ENCODE measurements around the gene RPL19.
A peak's percentile ranks its signal among the peaks of the same experiment; 100 is the strongest.

Gene RPL19

GRCh38 chr17:39200070-39200879 lies at the start of gene RPL19:
RPL19 (plus strand) TSS chr17:39200283; CDS start chr17:39200345, 62 bp downstream.
- H3K36me3 ChIP-seq (ENCODE audit: control insufficient read depth, insufficient read depth, low read length, severe bottlenecking): peaks cover 39% of the 10 kb centered on the region
- peak within 1 kb of the TSS; percentile 100 for H3K9ac ChIP-seq (ENCODE audit: low read length)
- H3K27me3 ChIP-seq (replicated peaks; ENCODE audit: control insufficient read depth, insufficient read depth, low read length): no peaks in the 10 kb centered on the region
- peak; percentile 88 for DNase-seq (ENCODE audit: low read depth)
- H3K9me3 ChIP-seq (ENCODE audit: control insufficient read depth, low read length): no peaks in the 10 kb centered on the region
- peaks cover 39% of the 10 kb centered on the region for H3K4me1 ChIP-seq (ENCODE audit: control insufficient read depth, insufficient read depth, low read length)
- peak within 1 kb of the TSS; percentile 93 for H3K4me3 ChIP-seq (ENCODE audit: low read length)

- Histone ChIP-seq H3K9ac (ENCODE audit: low read length) (no peak overlapping the region), H3K4me1 (ENCODE audit: control insufficient read depth, insufficient read depth, low read length) (peaks cover 13% of the 10 kb centered on the region), H3K36me3 (ENCODE audit: control insufficient read depth, insufficient read depth, low read length, severe bottlenecking) (no peaks in the 10 kb centered on the region), H3K4me3 (ENCODE audit: low read length) (peak overlapping the region; percentile 47), H3K27me3 (replicated peaks; ENCODE audit: control insufficient read depth, insufficient read depth, low read length) (no peaks in the 10 kb centered on the region), H3K9me3 (ENCODE audit: control insufficient read depth, low read length) (no peaks in the 10 kb centered on the region)
- DNase-seq (ENCODE audit: low read depth): no peak
Measured at GRCh38 chr17:39150795-39151149, 49.3 kb upstream of the RPL19 start.

DNA sequence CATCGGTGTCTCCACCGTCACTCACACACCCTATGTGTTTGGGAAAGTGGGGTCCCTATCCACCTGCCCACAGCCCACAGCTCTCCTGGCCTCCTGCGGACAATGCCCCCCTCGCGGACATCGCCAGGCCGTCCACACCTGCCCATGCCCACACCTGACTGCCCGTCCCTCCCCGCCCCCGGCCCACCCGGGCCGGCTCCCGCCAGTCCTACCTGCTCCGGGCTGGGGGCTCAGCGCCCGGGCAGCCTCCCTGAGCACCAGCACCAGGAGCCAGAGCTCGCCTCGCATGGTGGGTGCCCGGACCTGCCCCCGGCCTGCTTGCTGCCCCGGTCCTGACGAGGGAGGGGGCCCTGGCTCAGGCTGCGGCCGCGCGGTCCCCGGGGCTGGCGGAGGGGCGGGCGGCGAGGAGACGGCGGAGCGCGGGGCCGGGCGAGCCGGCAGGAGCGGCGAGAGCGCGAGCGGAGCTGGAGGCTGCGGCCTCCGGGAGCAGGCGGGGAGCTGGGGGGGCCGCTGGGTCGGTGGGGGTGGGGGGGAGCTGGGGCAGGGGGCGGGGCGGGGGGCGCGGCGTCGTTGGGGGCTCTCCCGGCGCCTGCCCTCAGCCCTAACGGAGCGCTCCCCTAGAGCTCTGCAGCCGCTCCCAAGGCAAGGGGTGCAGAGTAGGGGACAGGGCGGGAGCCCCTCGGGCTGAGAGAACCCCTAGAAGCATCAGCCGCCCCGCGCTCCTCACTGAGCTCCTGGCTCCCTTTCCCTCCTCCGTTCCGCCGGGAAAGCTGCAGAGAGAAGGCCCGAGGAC lies 48.7 kb upstream of the RPL19 start, which contains the start of gene PLXDC1:
TSS of gene PLXDC1 (minus strand) at position 488 of the 793 bp plus-strand sequence. CDS start at position 288, 200 bp downstream.
- H3K4me1 ChIP-seq (ENCODE audit: control insufficient read depth, insufficient read depth, low read length): peaks cover 13% of the 10 kb centered on the region
- peak; percentile 52 for DNase-seq (ENCODE audit: low read depth)
- H3K9ac ChIP-seq (ENCODE audit: low read length): peak within 1 kb of the TSS; percentile 71
- no peaks in the 10 kb centered on the region for H3K9me3 ChIP-seq (ENCODE audit: control insufficient read depth, low read length)
- peak within 1 kb of the TSS; percentile 94 for H3K4me3 ChIP-seq (ENCODE audit: low read length)
- no peaks in the 10 kb centered on the region for H3K36me3 ChIP-seq (ENCODE audit: control insufficient read depth, insufficient read depth, low read length, severe bottlenecking)
- H3K27me3 ChIP-seq (replicated peaks; ENCODE audit: control insufficient read depth, insufficient read depth, low read length): no peaks in the 10 kb centered on the region

DNA sequence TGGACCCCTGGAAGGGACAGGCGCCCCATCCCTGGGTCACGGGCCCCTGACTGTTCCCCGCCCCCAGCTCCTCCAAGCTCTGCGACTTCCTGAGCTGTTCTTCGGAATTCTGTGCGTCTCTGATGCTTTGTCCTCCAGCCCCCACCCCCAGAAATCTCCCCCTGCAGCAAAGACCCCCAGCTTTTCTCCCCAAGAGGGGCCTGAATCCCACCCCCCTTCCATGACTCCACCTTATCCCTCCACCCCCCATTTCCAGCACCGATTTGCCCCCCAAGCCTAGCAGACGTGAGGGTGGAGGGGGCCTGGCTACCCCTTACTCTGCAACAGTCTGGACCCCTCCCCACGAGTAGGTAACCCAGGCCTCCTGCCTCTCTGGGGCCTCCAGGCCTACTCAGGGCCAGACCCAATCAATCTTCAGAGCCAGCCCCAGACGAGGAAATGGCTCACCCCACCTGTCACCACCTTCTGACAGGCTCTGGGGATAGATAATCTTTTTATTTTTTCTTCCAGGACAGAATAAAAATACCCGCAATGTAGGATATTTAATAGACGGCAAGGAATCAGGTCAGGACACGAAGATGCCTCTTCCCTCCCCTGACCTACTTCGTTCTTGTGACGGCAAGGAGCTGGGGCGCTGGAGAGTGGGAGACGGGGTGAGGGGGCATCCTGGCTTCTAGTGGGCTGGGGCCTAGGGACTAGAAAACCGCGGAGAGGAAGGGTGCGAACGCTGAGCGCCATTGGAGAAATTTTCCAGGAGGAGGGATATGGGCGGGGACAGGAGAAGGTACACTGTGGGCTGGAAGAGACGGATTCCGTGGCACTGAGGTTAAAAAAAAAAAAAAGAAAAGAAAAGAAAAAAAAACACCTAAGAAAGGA lies 47.9 kb upstream of the RPL19 start:
- H3K27me3 ChIP-seq (replicated peaks; ENCODE audit: control insufficient read depth, insufficient read depth, low read length): peaks cover 5% of the 10 kb centered on the region
- no peaks in the 10 kb centered on the region for H3K36me3 ChIP-seq (ENCODE audit: control insufficient read depth, insufficient read depth, low read length, severe bottlenecking)
- H3K9me3 ChIP-seq (ENCODE audit: control insufficient read depth, low read length): no peaks in the 10 kb centered on the region
- H3K9ac ChIP-seq (ENCODE audit: low read length): peak overlapping the region; percentile 71
- peak overlapping the region; percentile 94 for H3K4me3 ChIP-seq (ENCODE audit: low read length)
- H3K4me1 ChIP-seq (ENCODE audit: control insufficient read depth, insufficient read depth, low read length): peaks cover 13% of the 10 kb centered on the region
- no peak for DNase-seq (ENCODE audit: low read depth)

DNA sequence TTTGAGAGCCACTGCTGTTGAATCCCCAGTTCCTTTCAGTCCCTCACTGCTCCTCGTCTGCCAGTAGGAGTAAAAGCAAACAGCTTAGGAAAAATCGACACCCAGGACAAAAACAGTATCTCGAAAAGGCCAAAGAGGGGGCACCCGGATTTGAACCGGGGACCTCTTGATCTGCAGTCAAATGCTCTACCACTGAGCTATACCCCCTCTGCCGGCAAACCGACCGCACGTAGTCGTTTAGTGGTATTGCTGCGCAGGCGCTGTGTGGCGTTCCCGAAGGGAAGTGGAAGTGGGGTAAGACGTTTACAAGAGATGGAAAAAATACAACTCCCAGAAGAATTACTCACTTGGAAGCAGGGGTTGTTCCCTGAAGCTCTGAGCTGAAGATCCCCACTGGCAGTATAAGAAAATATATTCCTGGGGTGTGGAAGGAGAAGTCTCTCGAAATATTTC lies 46.5 kb upstream of the RPL19 start:
- H3K4me3 ChIP-seq (ENCODE audit: low read length): peak overlapping the region; percentile 94

DNA sequence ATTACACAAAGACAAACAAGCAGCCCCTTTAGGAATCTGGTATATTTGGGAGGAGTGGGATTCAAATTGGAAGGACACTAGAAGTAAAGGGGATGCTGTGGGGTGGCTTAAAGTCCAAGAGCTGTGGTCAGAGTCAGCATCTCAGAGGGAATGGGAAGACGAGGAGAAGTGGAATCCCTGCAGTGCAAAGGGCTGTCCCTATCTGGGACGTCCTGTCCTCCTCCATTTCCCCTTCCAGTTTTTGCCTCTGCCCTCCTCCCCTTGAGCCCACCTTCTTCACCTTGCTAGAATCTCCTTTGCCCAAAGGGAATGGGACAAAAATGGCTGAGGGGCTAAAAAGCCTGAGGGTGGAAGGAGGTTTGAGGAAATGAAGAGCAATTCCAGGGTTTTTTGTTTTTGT lies 44.4 kb upstream of the RPL19 start:
- Histone ChIP-seq H3K27me3 (replicated peaks; ENCODE audit: control insufficient read depth, insufficient read depth, low read length) (peaks cover 5% of the 10 kb centered on the region), H3K9me3 (ENCODE audit: control insufficient read depth, low read length) (no peaks in the 10 kb centered on the region), H3K4me1 (ENCODE audit: control insufficient read depth, insufficient read depth, low read length) (peaks cover 13% of the 10 kb centered on the region), H3K4me3 (ENCODE audit: low read length) (no peak overlapping the region), H3K9ac (ENCODE audit: low read length) (no peak overlapping the region), H3K36me3 (ENCODE audit: control insufficient read depth, insufficient read depth, low read length, severe bottlenecking) (no peaks in the 10 kb centered on the region)
- no peak for DNase-seq (ENCODE audit: low read depth)

More for the DNA sequence above, 46.5 kb upstream of the RPL19 start:
- Histone ChIP-seq H3K27me3 (replicated peaks; ENCODE audit: control insufficient read depth, insufficient read depth, low read length) (peaks cover 5% of the 10 kb centered on the region), H3K36me3 (ENCODE audit: control insufficient read depth, insufficient read depth, low read length, severe bottlenecking) (no peaks in the 10 kb centered on the region), H3K9ac (ENCODE audit: low read length) (peak overlapping the region; percentile 88), H3K9me3 (ENCODE audit: control insufficient read depth, low read length) (no peaks in the 10 kb centered on the region), H3K4me1 (ENCODE audit: control insufficient read depth, insufficient read depth, low read length) (peaks cover 13% of the 10 kb centered on the region)
- DNase-seq (ENCODE audit: low read depth): peak; percentile 90

DNA sequence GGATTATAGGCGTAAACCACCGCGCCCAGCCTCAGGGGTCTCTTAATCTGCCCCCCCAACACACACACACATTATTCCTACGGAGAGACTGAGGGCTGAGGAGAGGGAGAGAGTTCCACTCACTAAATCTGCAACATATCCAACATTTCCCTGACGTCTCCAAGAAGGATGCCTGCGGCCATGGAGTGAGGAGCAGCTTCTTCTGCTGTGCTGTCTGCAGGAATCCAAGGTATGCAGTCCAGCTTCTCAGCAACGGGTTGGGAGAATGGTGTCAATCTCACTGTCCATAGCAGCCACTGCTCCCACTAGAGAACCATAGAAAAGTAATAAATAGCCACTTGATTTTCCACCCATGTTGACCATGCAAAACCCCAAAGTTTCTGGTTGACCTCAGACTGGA lies 43.6 kb upstream of the RPL19 start:
- no peaks in the 10 kb centered on the region for H3K36me3 ChIP-seq (ENCODE audit: control insufficient read depth, insufficient read depth, low read length, severe bottlenecking)
- H3K9me3 ChIP-seq (ENCODE audit: control insufficient read depth, low read length): no peaks in the 10 kb centered on the region
- DNase-seq (ENCODE audit: low read depth): no peak
- H3K9ac ChIP-seq (ENCODE audit: low read length): no peak overlapping the region
- H3K4me1 ChIP-seq (ENCODE audit: control insufficient read depth, insufficient read depth, low read length): peaks cover 18% of the 10 kb centered on the region
- no peak overlapping the region for H3K4me3 ChIP-seq (ENCODE audit: low read length)
- H3K27me3 ChIP-seq (replicated peaks; ENCODE audit: control insufficient read depth, insufficient read depth, low read length): peaks cover 5% of the 10 kb centered on the region

DNA sequence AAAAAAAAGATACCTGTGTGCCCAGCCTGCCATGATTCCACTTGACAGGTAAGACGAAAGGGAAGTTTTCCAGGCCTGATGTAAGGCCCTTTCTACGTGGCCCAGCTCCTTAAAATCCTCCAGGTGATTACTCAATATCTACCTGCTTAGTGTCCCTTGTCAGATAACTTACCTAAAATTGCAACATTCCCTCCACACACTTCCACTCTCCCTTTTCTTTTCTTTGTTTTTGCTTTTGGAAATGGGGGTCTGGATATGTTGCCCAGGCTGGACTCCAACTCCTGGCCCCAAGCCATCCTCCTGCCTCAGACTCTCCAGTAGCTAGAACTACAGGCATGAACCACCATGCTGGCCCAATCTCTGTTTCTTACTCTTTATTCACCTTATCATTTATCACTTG lies 41.5 kb upstream of the RPL19 start:
- H3K9ac ChIP-seq (ENCODE audit: low read length): no peak overlapping the region
- H3K36me3 ChIP-seq (ENCODE audit: control insufficient read depth, insufficient read depth, low read length, severe bottlenecking): no peaks in the 10 kb centered on the region
- peaks cover 5% of the 10 kb centered on the region for H3K4me1 ChIP-seq (ENCODE audit: control insufficient read depth, insufficient read depth, low read length)
- H3K9me3 ChIP-seq (ENCODE audit: control insufficient read depth, low read length): no peaks in the 10 kb centered on the region
- H3K27me3 ChIP-seq (replicated peaks; ENCODE audit: control insufficient read depth, insufficient read depth, low read length): peaks cover 5% of the 10 kb centered on the region
- no peak for DNase-seq (ENCODE audit: low read depth)
- no peak overlapping the region for H3K4me3 ChIP-seq (ENCODE audit: low read length)

DNA sequence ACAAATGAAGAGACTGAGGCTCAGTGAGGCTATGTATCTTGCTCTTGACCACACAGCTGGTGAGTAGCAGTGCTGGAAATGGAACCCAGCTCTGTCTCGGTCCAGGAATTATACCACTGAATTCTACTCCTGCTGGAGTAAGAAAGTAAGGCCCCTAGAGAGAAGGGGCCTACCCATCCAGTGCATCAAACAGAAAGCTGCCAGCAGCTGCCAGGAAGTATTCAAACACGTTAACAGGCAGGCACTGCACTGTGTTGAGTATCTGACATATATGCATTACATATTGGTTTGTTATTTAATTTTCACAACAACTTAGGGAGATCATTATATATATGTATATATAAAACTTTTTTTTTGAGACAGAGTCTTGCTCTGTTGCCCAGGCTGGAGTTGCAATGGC lies 38.1 kb upstream of the RPL19 start:
- no peak overlapping the region for H3K4me3 ChIP-seq (ENCODE audit: low read length)
- H3K36me3 ChIP-seq (ENCODE audit: control insufficient read depth, insufficient read depth, low read length, severe bottlenecking): no peaks in the 10 kb centered on the region
- H3K9ac ChIP-seq (ENCODE audit: low read length): no peak overlapping the region
- H3K4me1 ChIP-seq (ENCODE audit: control insufficient read depth, insufficient read depth, low read length): peaks cover 17% of the 10 kb centered on the region
- DNase-seq (ENCODE audit: low read depth): no peak
- peaks cover 22% of the 10 kb centered on the region for H3K27me3 ChIP-seq (replicated peaks; ENCODE audit: control insufficient read depth, insufficient read depth, low read length)
- H3K9me3 ChIP-seq (ENCODE audit: control insufficient read depth, low read length): no peaks in the 10 kb centered on the region

DNA sequence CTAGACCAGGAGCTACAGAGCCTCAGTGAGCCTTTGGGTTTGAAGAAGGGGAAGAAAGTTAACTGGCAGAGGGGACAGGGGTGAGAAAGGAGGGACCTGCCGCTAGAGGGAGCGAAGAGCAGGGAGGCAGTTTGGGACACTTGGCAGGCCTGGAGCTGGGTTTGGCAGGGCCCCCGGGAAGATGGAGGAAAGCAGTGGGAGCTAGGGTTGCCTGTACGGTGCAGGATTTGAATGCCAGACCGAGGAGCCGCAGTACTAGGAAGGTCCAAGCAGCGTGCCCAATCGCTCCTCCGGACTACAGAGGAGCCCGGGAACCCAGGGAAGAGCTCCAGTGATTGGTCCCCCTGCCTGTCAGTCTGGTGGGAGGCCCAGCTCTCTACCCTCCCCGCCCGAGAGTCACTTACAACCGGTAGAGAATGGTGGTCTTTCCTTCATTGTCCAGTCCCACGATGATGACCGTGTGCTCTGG lies 35.4 kb upstream of the RPL19 start:
- peak; percentile 92 for DNase-seq (ENCODE audit: low read depth)
- Histone ChIP-seq H3K4me3 (ENCODE audit: low read length) (peak overlapping the region; percentile 71), H3K9me3 (ENCODE audit: control insufficient read depth, low read length) (no peaks in the 10 kb centered on the region)

More for the DNA sequence above, 35.4 kb upstream of the RPL19 start:
- Histone ChIP-seq H3K9ac (ENCODE audit: low read length) (peak overlapping the region; percentile 55), H3K36me3 (ENCODE audit: control insufficient read depth, insufficient read depth, low read length, severe bottlenecking) (no peaks in the 10 kb centered on the region), H3K27me3 (replicated peaks; ENCODE audit: control insufficient read depth, insufficient read depth, low read length) (peaks cover 29% of the 10 kb centered on the region), H3K4me1 (ENCODE audit: control insufficient read depth, insufficient read depth, low read length) (peaks cover 17% of the 10 kb centered on the region)
